Keratinocyte (primary cell): ENCODE results near the gene HGS. TPM values are rescaled to one million over a fixed set of nuclear protein-coding genes. Genes with fewer than 3 reads are reported as not detected.

ENCODE experiments used
- DNase-seq: peaks from one replicate; pipeline ENCODE4 v3.0.0-alpha.2; 2011; ENCODE audit warnings: low read depth, missing footprints, low spot score
- FAIRE-seq: peaks from 2 replicates; lab custom pipeline; 2011; peaks lifted over from hg19 to GRCh38; lab: Jason Lieb, UNC
- H2AFZ ChIP-seq: 2 replicates; pipeline ENCODE4 v1.6.0; 2012; ENCODE audit warnings: low read length, control low read depth, inconsistent platforms; ENCODE audit not compliant: control insufficient read depth
- H3K27ac ChIP-seq: 2 replicates; pipeline ENCODE4 v1.5.1; 2011; ENCODE audit warnings: low read length; ENCODE audit not compliant: control insufficient read depth, insufficient read depth
- H3K27me3 ChIP-seq: 3 replicates; pipeline ENCODE4 v1.6.0; 2011; ENCODE audit warnings: low read length; ENCODE audit not compliant: control insufficient read depth, insufficient read depth; ENCODE audit errors: extremely low read depth
- H3K36me3 ChIP-seq, 2 experiments: 2 replicates in 1 of 2; 3 replicates in 1 of 2; pipeline ENCODE4 v1.5.1; 2011; ENCODE audit warnings: low read length in 2 of 2, mild to moderate bottlenecking in 1 of 2; ENCODE audit not compliant: control insufficient read depth in 2 of 2, insufficient read depth in 2 of 2; ENCODE audit errors: extremely low read depth in 1 of 2
- H3K4me1 ChIP-seq: 3 replicates; pipeline ENCODE4 v1.5.1; 2011; ENCODE audit warnings: low read length; ENCODE audit not compliant: control insufficient read depth, insufficient read depth; ENCODE audit errors: extremely low read depth
- H3K4me2 ChIP-seq: 3 replicates; pipeline ENCODE4 v1.6.0; 2011; ENCODE audit warnings: low read depth, low read length; ENCODE audit not compliant: control insufficient read depth, insufficient read depth; ENCODE audit errors: extremely low read depth
- H3K4me3 ChIP-seq, 3 experiments: fragments of 200-600 bp in 1 of 3; sonication (generic) in 1 of 3; 2 replicates in 2 of 3; 3 replicates in 1 of 3; pipeline ENCODE4 v1.5.1; 2011 to 2016; ENCODE audit warnings: low read length in 3 of 3, mild to moderate bottlenecking in 3 of 3, control low read depth in 2 of 3, inconsistent platforms in 1 of 3, low read depth in 1 of 3, mixed read lengths in 1 of 3, mixed run types in 1 of 3, moderate library complexity in 1 of 3; ENCODE audit not compliant: control insufficient read depth in 2 of 3, insufficient read depth in 2 of 3; ENCODE audit errors: extremely low read depth in 1 of 3
- H3K79me2 ChIP-seq: 2 replicates; pipeline ENCODE4 v1.6.0; 2012; ENCODE audit warnings: low read length; ENCODE audit not compliant: control insufficient read depth, insufficient read depth
- H3K9ac ChIP-seq: 3 replicates; pipeline ENCODE4 v1.6.0; 2011; ENCODE audit warnings: low read length; ENCODE audit not compliant: control insufficient read depth, insufficient read depth; ENCODE audit errors: extremely low read depth
- H3K9me1 ChIP-seq: 3 replicates; pipeline ENCODE4 v1.6.0; 2011; ENCODE audit warnings: low read length; ENCODE audit not compliant: control insufficient read depth, insufficient read depth; ENCODE audit errors: extremely low read depth
- H3K9me3 ChIP-seq: 2 replicates; pipeline ENCODE4 v1.5.1; 2012; ENCODE audit warnings: low read depth, low read length; ENCODE audit not compliant: control insufficient read depth
- H4K20me1 ChIP-seq: 3 replicates; pipeline ENCODE4 v1.6.0; 2011; ENCODE audit warnings: low read length; ENCODE audit not compliant: control insufficient read depth, insufficient read depth; ENCODE audit errors: extremely low read depth
- CTCF ChIP-seq, 3 experiments: IDR thresholded peaks in 1 of 3; conservative IDR thresholded peaks in 1 of 3; optimal IDR thresholded peaks in 1 of 3; 2 replicates in 2 of 3; 3 replicates in 1 of 3; pipeline versions ENCODE3 to v1.5.1; 2011; ENCODE audit warnings: low read length in 3 of 3, mild to moderate bottlenecking in 3 of 3, moderate library complexity in 2 of 3, control low read depth in 1 of 3, inconsistent platforms in 1 of 3; ENCODE audit not compliant: insufficient read depth in 2 of 3; ENCODE audit errors: extremely low read depth in 1 of 3
- EZH2 ChIP-seq: IDR thresholded peaks from one replicate; pipeline ENCODE4 v1.6.1; 2012; ENCODE audit warnings: inconsistent platforms, mild to moderate bottlenecking, low read length, moderate library complexity
- dilution Hi-C: fragments of 300-500 bp; cut with MboI; formaldehyde crosslinking; loops from one replicate; pipeline ENCODE4 v1.7.0; 2020; ENCODE audit warnings: low sequenced_read_pairs; ENCODE audit not compliant: extremely low pct_ligation_motif_present
- polyA plus RNA-seq, 5 experiments: library from polyadenylated mRNA; depleted of rRNA in 3 of 5; stranded (reverse) in 3 of 5; stranded (forward) in 1 of 5; unstranded in 1 of 5; fragments of >200 nt; gene quantifications; 1 replicate in 1 of 5; 2 replicates in 3 of 5; 3 replicates in 1 of 5; pipeline versions ENCODE4 v1.2.1 to v1.2.3, GENCODE V29; 2011 to 2012; ENCODE audit warnings: missing spikeins in 2 of 5, low read depth in 1 of 5, low replicate concordance in 1 of 5

Gene HGS
- polyA plus RNA-seq, 1 donor (not counting 4 experiments of a cell fraction or from before 2014, with no cell fraction given): 79.6 TPM

GRCh38 chr17:81655378-81656117 lies 28.3 kb upstream of the HGS start:
- no peaks in the 10 kb centered on the region for H4K20me1 ChIP-seq
- no peak overlapping the region for H3K4me3 ChIP-seq
- DNase-seq (no peak), FAIRE-seq (no peak)
- H3K27ac ChIP-seq: no peak overlapping the region
- H3K27me3 ChIP-seq: no peaks in the 10 kb centered on the region
- no peaks in the 10 kb centered on the region for H3K79me2 ChIP-seq
- TF ChIP-seq EZH2 (no peak), CTCF (optimal IDR thresholded peaks at IDR 0.05 in 1 of 3, IDR thresholded peaks at IDR 0.05 in 1 of 3, conservative IDR thresholded peaks at IDR 0.05 in 1 of 3; ENCODE audit: extremely low read depth in 1 of 3, insufficient read depth in 2 of 3, low read length in 3 of 3) (no peak)
- no peaks in the 10 kb centered on the region for H3K9me1 ChIP-seq
- no peak overlapping the region for H3K4me2 ChIP-seq
- no peak overlapping the region for H3K9ac ChIP-seq
- dilution Hi-C loops: no loop called here
- no peaks in the 10 kb centered on the region for H3K9me3 ChIP-seq
- peaks cover 9% of the 10 kb centered on the region for H3K4me1 ChIP-seq
- H2AFZ ChIP-seq: no peak overlapping the region
- H3K36me3 ChIP-seq: no peaks in the 10 kb centered on the region

DNA sequence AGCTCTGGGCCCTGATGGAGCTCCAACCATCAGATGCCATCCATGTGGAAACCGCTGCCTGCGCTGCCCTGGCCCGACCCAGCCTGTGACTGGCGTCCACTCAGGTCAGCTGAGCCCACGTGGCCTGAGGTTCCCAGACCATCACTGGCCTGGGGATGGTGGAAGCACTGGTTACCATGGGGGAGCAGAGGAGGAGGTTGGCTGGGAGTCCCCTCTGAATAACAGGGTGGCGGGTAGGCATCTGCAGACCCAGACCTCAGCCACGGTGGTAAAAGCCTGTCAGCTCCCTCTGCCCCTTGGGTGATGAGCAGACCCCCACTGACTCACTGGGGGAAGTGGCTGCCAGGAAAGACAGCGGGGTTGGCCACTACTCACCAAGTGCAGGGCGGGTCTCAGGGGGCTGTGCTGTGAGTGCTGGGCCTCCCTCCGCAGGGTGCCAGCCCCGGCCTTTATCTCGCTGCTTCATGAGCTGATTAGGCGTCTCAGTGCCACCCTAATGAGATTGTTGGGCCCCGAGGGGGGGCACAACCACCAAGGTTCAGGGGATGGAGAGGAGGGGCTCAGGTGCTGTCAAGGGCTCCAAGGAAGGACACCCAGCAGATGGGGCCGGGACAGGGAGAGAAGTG lies 27.6 kb upstream of the HGS start, which contains the start of gene PDE6G:
Gene PDE6G (minus strand): TSS at position 425 of the 626 bp plus-strand sequence. CDS start 3,237 bp downstream, outside the sequence.
- H3K9me1 ChIP-seq: no peaks in the 10 kb centered on the region
- peaks cover 9% of the 10 kb centered on the region for H3K4me1 ChIP-seq
- TF ChIP-seq CTCF (optimal IDR thresholded peaks at IDR 0.05 in 1 of 3, IDR thresholded peaks at IDR 0.05 in 1 of 3, conservative IDR thresholded peaks at IDR 0.05 in 1 of 3; ENCODE audit: extremely low read depth in 1 of 3, insufficient read depth in 2 of 3, low read length in 3 of 3) (no peak), EZH2 (no peak)
- H3K27ac ChIP-seq: no peak within 1 kb of the TSS
- no peaks in the 10 kb centered on the region for H3K79me2 ChIP-seq
- H3K9me3 ChIP-seq: no peaks in the 10 kb centered on the region
- dilution Hi-C loops: no loop called here
- no peak for FAIRE-seq
- no peak within 1 kb of the TSS for H3K9ac ChIP-seq
- no peak for DNase-seq
- H3K27me3 ChIP-seq: no peaks in the 10 kb centered on the region
- H2AFZ ChIP-seq: no peak within 1 kb of the TSS
- H3K36me3 ChIP-seq: no peaks in the 10 kb centered on the region
- H4K20me1 ChIP-seq: no peaks in the 10 kb centered on the region
- H3K4me3 ChIP-seq: no peak within 1 kb of the TSS
- H3K4me2 ChIP-seq: no peak within 1 kb of the TSS
